ENCODE measurements around the gene TBX6.
"Not testable (repeated sequence)": the region's sequence is repeated elsewhere in the genome, so short reads cannot be mapped to it uniquely, and the experiment has no call there.

Gene TBX6

DNA sequence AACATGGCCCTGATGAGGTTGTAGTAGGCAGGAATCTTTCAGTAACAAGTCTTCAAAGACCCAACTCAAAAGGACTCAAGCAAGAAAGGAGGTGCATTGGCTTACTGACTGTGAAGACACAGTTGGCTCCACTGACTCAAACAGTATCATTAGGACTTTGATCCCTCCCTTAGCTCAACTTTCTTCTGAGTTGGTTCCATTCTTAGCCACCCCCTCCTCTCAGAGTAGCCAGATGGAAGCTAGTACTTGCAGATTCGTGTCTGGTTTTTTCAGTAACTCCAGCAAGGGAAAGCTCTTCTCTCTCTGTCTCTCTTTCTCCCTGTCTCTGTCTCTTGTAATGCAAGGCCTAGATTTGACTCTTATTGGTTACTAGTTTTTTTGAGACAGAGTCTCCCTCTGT, 36.3 kb upstream of the TBX6 start:
- no peak overlapping the region for H3K27ac ChIP-seq (ENCODE audit: low read depth, low read length, poor library complexity, severe bottlenecking)
- no peaks in the 10 kb centered on the region for H3K9me2 ChIP-seq (ENCODE audit: low read depth, low read length)
- no peaks in the 10 kb centered on the region for H3K79me2 ChIP-seq (ENCODE audit: insufficient read depth, low read length)
- H3K4me3 ChIP-seq (ENCODE audit: low read depth, low read length, poor library complexity, severe bottlenecking): no peak overlapping the region
- H4K20me1 ChIP-seq (ENCODE audit: insufficient read depth, low read length): no peaks in the 10 kb centered on the region
- no peaks in the 10 kb centered on the region for H3F3A ChIP-seq (ENCODE audit: insufficient read depth, low read length)
- TF ChIP-seq CTCF (IDR thresholded peaks at IDR 0.05; ENCODE audit: low read length): no peak
- TF ChIP-seq EZH2 (IDR thresholded peaks at IDR 0.05; ENCODE audit: borderline replicate concordance, low read length): no peak
- H3K9ac ChIP-seq (ENCODE audit: low read length): no peak overlapping the region
- H3K27me3 ChIP-seq (ENCODE audit: insufficient read depth, low read length): no peaks in the 10 kb centered on the region
- no peaks in the 10 kb centered on the region for H3K36me3 ChIP-seq (ENCODE audit: insufficient read depth, low read length)
- no peak overlapping the region for H2AFZ ChIP-seq (ENCODE audit: low read length)
- no peaks in the 10 kb centered on the region for H3K9me3 ChIP-seq (ENCODE audit: low read length)
- peaks cover 17% of the 10 kb centered on the region for H3K4me1 ChIP-seq (ENCODE audit: insufficient read depth, low read length, severe bottlenecking)
- no peak overlapping the region for H3K4me2 ChIP-seq (ENCODE audit: low read length)

DNA sequence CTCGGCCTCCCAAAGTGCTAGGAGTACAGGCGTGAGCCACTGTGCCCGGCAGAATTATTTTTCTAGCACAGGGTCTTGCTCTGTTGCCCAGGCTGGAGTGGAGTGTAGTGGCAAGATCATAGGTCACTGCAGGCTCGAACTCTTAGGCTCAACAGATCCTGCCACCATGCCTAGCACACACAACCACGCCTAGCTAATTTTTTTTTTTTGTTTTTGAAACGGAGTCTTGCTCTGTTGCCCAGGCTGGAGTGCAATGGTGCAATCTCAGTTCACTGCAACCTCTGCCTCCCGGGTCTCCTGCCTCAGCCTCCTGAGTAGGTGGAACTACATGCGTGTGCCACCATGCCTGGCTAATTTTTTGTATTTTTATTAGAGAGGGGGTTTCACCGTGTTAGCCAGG, 34.0 kb upstream of the TBX6 start:
- not testable (repeated sequence) for H3K4me2 ChIP-seq (ENCODE audit: low read length); H3K79me2 ChIP-seq (ENCODE audit: insufficient read depth, low read length); H3K36me3 ChIP-seq (ENCODE audit: insufficient read depth, low read length); H3K4me3 ChIP-seq (ENCODE audit: low read depth, low read length, poor library complexity, severe bottlenecking); H3F3A ChIP-seq (ENCODE audit: insufficient read depth, low read length); H3K9ac ChIP-seq (ENCODE audit: low read length); H3K27ac ChIP-seq (ENCODE audit: low read depth, low read length, poor library complexity, severe bottlenecking); H3K27me3 ChIP-seq (ENCODE audit: insufficient read depth, low read length); H3K9me2 ChIP-seq (ENCODE audit: low read depth, low read length); H2AFZ ChIP-seq (ENCODE audit: low read length); H3K9me3 ChIP-seq (ENCODE audit: low read length); H4K20me1 ChIP-seq (ENCODE audit: insufficient read depth, low read length)
- H3K4me1 ChIP-seq (ENCODE audit: insufficient read depth, low read length, severe bottlenecking): peaks cover 29% of the 10 kb centered on the region

GRCh38 chr16:30124985-30125379, 33.3 kb upstream of the TBX6 start:
- Histone ChIP-seq H3K9me3 (ENCODE audit: low read length) (no peaks in the 10 kb centered on the region), H3K36me3 (ENCODE audit: insufficient read depth, low read length) (no peaks in the 10 kb centered on the region), H3K79me2 (ENCODE audit: insufficient read depth, low read length) (no peaks in the 10 kb centered on the region), H3K4me2 (ENCODE audit: low read length) (no peak overlapping the region), H3K9ac (ENCODE audit: low read length) (no peak overlapping the region), H4K20me1 (ENCODE audit: insufficient read depth, low read length) (no peaks in the 10 kb centered on the region), H3K4me3 (ENCODE audit: low read depth, low read length, poor library complexity, severe bottlenecking) (no peak overlapping the region), H3K4me1 (ENCODE audit: insufficient read depth, low read length, severe bottlenecking) (peaks cover 29% of the 10 kb centered on the region), H2AFZ (ENCODE audit: low read length) (no peak overlapping the region), H3F3A (ENCODE audit: insufficient read depth, low read length) (no peaks in the 10 kb centered on the region), H3K27ac (ENCODE audit: low read depth, low read length, poor library complexity, severe bottlenecking) (no peak overlapping the region), H3K9me2 (ENCODE audit: low read depth, low read length) (no peaks in the 10 kb centered on the region), H3K27me3 (ENCODE audit: insufficient read depth, low read length) (no peaks in the 10 kb centered on the region)
- TF ChIP-seq CTCF (IDR thresholded peaks at IDR 0.05; ENCODE audit: low read length) (no peak), EZH2 (IDR thresholded peaks at IDR 0.05; ENCODE audit: borderline replicate concordance, low read length) (no peak)

GRCh38 chr16:30122604-30123160, 31.0 kb upstream of the TBX6 start:
- Histone ChIP-seq H3K27me3 (ENCODE audit: insufficient read depth, low read length) (no peaks in the 10 kb centered on the region), H2AFZ (ENCODE audit: low read length) (no peak overlapping the region), H3K9me3 (ENCODE audit: low read length) (no peaks in the 10 kb centered on the region), H3K4me3 (ENCODE audit: low read depth, low read length, poor library complexity, severe bottlenecking) (peak overlapping the region; percentile 88), H4K20me1 (ENCODE audit: insufficient read depth, low read length) (no peaks in the 10 kb centered on the region), H3K4me1 (ENCODE audit: insufficient read depth, low read length, severe bottlenecking) (peaks cover 29% of the 10 kb centered on the region), H3K36me3 (ENCODE audit: insufficient read depth, low read length) (peaks cover 9% of the 10 kb centered on the region; the same call in 1 of the 2 replicates), H3K4me2 (ENCODE audit: low read length) (peak overlapping the region; percentile 91), H3F3A (ENCODE audit: insufficient read depth, low read length) (no peaks in the 10 kb centered on the region), H3K9ac (ENCODE audit: low read length) (peak overlapping the region; percentile 92), H3K27ac (ENCODE audit: low read depth, low read length, poor library complexity, severe bottlenecking) (peak overlapping the region; percentile 69), H3K9me2 (ENCODE audit: low read depth, low read length) (no peaks in the 10 kb centered on the region), H3K79me2 (ENCODE audit: insufficient read depth, low read length) (no peaks in the 10 kb centered on the region)
- no peak for TF ChIP-seq EZH2 (IDR thresholded peaks at IDR 0.05; ENCODE audit: borderline replicate concordance, low read length)
- no peak for TF ChIP-seq CTCF (IDR thresholded peaks at IDR 0.05; ENCODE audit: low read length)
